ENCODE data around the gene MPRIP.
"Not testable (repeated sequence)": the region's sequence is repeated elsewhere in the genome, so short reads cannot be mapped to it uniquely, and the experiment has no call there.

The MPRIP gene

GRCh38 chr17:17191961-17192381, 149.7 kb downstream of the MPRIP start:
- no peak for DNase-seq

- not testable (repeated sequence) for DNase-seq
Observed at GRCh38 chr17:17195466-17195865, 153.2 kb downstream of the MPRIP start.

GRCh38 chr17:17196776-17197175, 154.5 kb downstream of the MPRIP start:
- no peak for DNase-seq

GRCh38 chr17:17198281-17198680, 156.0 kb downstream of the MPRIP start:
- DNase-seq: no peak

GRCh38 chr17:17200311-17200710, 158.1 kb downstream of the MPRIP start:
- no peak for DNase-seq

GRCh38 chr17:17200831-17201230, 158.6 kb downstream of the MPRIP start:
- no peak for DNase-seq

GRCh38 chr17:17201271-17201670, 159.0 kb downstream of the MPRIP start:
- DNase-seq: no peak

- no peak for DNase-seq
Observed at GRCh38 chr17:17201907-17202306, 159.7 kb downstream of the MPRIP start.

- no peak for DNase-seq
Observed at GRCh38 chr17:17203173-17203730, 161.0 kb downstream of the MPRIP start.

- no peak for DNase-seq
Observed at GRCh38 chr17:17204041-17204591, 161.9 kb downstream of the MPRIP start.

- no peak for DNase-seq
Observed at GRCh38 chr17:17204635-17205231, 162.5 kb downstream of the MPRIP start.

GRCh38 chr17:17205368-17206123, 163.3 kb downstream of the MPRIP start:
- peak; percentile 27 to 53 for DNase-seq

- DNase-seq: peak; percentile 36 to 74
Observed at GRCh38 chr17:17206124-17206912, 164.1 kb downstream of the MPRIP start, which contains the start of gene PLD6. PLD6 (minus strand) TSS chr17:17206333; CDS start chr17:17206286, 47 bp downstream.

GRCh38 chr17:17206913-17207335, 164.7 kb downstream of the MPRIP start:
- DNase-seq: no peak

- no peak for DNase-seq
Observed at GRCh38 chr17:17207998-17208397, 165.7 kb downstream of the MPRIP start.

- no peak for DNase-seq
Observed at GRCh38 chr17:17213775-17214174, 171.5 kb downstream of the MPRIP start.

GRCh38 chr17:17214646-17215436, 172.6 kb downstream of the MPRIP start:
- no peak for DNase-seq

- DNase-seq: no peak
Observed at GRCh38 chr17:17215575-17215974, 173.3 kb downstream of the MPRIP start.

GRCh38 chr17:17216236-17216635, 174.0 kb downstream of the MPRIP start:
- no peak for DNase-seq

GRCh38 chr17:17216776-17217175, 174.5 kb downstream of the MPRIP start:
- no peak for DNase-seq

GRCh38 chr17:17217995-17218394, 175.7 kb downstream of the MPRIP start:
- DNase-seq: no peak

GRCh38 chr17:17220529-17220928, 178.3 kb downstream of the MPRIP start:
- no peak for DNase-seq

Measured in inflammatory macrophage treated with lipopolysaccharide for 1 hour (primary cell).